ENCODE data around the gene ARHGEF1.

ARHGEF1 gene

DNA sequence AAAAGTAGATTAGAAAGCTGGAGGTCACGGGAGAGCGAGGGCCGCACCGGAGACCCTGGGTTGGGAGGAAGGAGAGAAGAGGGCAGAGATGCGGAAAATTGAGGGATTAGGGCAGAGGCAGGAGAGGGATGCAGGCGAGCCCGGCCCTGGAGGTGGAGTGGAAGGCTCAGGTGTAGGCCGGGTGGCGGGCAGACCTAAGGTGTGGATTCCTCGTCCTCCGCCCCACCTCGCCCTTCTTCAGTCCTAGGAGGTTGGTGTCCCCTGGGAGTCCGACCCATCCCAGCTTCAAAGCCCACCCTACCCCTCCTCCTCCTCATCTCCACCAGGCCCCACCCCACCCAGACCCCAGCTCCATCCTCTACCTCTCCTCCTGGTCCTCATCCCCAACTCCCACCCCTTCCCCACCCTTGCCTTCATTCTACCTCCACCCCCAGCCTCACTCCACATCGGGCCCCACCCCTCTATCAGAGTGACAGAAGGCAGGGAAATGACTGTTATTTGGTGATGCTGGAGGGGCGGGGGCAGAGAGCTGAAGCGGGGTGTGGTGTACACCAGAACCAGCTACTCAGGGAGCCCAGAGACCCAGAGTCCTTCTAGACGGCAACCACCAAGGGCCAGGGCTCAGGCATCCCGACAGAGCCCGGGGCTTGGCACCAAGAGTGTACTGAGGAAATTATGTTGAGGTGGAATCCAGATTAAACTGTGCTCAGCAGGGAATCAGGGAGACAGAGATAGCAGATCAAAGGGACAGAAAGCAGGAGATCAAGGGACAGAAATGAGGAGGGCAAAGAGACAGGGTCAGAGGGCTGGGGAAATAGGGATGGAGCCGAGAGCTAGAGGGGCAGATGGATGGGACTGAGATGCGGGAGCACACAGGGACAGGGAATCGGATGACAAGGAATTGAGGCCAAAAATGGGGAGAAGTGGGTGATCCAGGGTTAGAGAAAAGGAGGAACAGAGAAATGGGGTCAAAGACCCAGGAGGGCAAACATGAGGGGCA lies 38.9 kb downstream of the ARHGEF1 start:
- ChIA-PET CTCF (interaction anchor here (0.8 kb wide), 1 partner anchor 36 kb away, joined by 4 read pairs; no protein-coding TSS in a partner anchor), POLR2A (interaction anchor here (0.6 to 0.7 kb wide), 3 partner anchors 17 to 1351 kb away, joined by 3 to 4 read pairs (median 3); no protein-coding TSS in a partner anchor)
- Histone ChIP-seq H3K36me3 (ENCODE audit: control insufficient read depth in 2 of 2, insufficient read depth in 1 of 2, low read length in 2 of 2) (no peaks in the 10 kb centered on the region), H3K27ac (ENCODE audit: extremely low read depth, low read depth, low read length) (no peak overlapping the region), H3K4me1 (ENCODE audit: control insufficient read depth, insufficient read depth, low read length) (no peaks in the 10 kb centered on the region), H3K4me3 (ENCODE audit: low read depth, low read length) (no peak overlapping the region), H3K9me3 (ENCODE audit: control insufficient read depth, insufficient read depth, low read depth, low read length) (no peaks in the 10 kb centered on the region)
- peak; percentile 33; the same call in 1 of the 2 replicates for TF ChIP-seq ZNF366 (tag by site-specific recombination; conservative IDR thresholded peaks at IDR 0.05)
- TF ChIP-seq ZBTB10 (tag by site-specific recombination; IDR thresholded peaks at IDR 0.05), result no peak
- TF ChIP-seq ZNF302 (tag by site-specific recombination; IDR thresholded peaks at IDR 0.05; ENCODE audit: low read depth), result no peak
- peak; percentile 55 for TF ChIP-seq ZBTB17 (tag by site-specific recombination; IDR thresholded peaks at IDR 0.05)
- peak; percentile 74 for TF ChIP-seq KLF1 (tag by site-specific recombination; IDR thresholded peaks at IDR 0.05)
- TF ChIP-seq ZIC2 (tag by site-specific recombination; IDR thresholded peaks at IDR 0.05), result peak; percentile 48; the same call in 1 of the 2 replicates
- 0 out of 2 replicates have a peak, but pooled peaks have one; percentile 28 for TF ChIP-seq ZNF600 (tag by site-specific recombination; IDR thresholded peaks at IDR 0.05)
- TF ChIP-seq ZFHX2 (tag by site-specific recombination; conservative IDR thresholded peaks at IDR 0.05), result no peak
- TF ChIP-seq RBAK (tag by site-specific recombination; IDR thresholded peaks at IDR 0.05), result no peak
- no peak for TF ChIP-seq ZNF16 (tag by site-specific recombination; IDR thresholded peaks at IDR 0.05; ENCODE audit: low read depth)
- no peak for TF ChIP-seq YY1 (tag by site-specific recombination; IDR thresholded peaks at IDR 0.05)
- TF ChIP-seq, protein P1, sequence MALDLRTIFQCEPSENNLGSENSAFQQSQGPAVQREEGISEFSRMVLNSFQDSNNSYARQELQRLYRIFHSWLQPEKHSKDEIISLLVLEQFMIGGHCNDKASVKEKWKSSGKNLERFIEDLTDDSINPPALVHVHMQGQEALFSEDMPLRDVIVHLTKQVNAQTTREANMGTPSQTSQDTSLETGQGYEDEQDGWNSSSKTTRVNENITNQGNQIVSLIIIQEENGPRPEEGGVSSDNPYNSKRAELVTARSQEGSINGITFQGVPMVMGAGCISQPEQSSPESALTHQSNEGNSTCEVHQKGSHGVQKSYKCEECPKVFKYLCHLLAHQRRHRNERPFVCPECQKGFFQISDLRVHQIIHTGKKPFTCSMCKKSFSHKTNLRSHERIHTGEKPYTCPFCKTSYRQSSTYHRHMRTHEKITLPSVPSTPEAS (tag by site-specific recombination; IDR thresholded peaks at IDR 0.05), result no peak
- no peak for TF ChIP-seq ZNF175 (tag by site-specific recombination; IDR thresholded peaks at IDR 0.05)
- no peak for TF ChIP-seq ZNF701 (tag by site-specific recombination; IDR thresholded peaks at IDR 0.05)
- no peak for TF ChIP-seq ZNF26 (tag by site-specific recombination; IDR thresholded peaks at IDR 0.05)
- no peak for TF ChIP-seq ZNF274 (IDR thresholded peaks at IDR 0.05; ENCODE audit: low read length)
- TF ChIP-seq ZNF274 (tag by site-specific recombination; IDR thresholded peaks at IDR 0.05; ENCODE audit: borderline replicate concordance), result no peak
- TF ChIP-seq, protein P2, sequence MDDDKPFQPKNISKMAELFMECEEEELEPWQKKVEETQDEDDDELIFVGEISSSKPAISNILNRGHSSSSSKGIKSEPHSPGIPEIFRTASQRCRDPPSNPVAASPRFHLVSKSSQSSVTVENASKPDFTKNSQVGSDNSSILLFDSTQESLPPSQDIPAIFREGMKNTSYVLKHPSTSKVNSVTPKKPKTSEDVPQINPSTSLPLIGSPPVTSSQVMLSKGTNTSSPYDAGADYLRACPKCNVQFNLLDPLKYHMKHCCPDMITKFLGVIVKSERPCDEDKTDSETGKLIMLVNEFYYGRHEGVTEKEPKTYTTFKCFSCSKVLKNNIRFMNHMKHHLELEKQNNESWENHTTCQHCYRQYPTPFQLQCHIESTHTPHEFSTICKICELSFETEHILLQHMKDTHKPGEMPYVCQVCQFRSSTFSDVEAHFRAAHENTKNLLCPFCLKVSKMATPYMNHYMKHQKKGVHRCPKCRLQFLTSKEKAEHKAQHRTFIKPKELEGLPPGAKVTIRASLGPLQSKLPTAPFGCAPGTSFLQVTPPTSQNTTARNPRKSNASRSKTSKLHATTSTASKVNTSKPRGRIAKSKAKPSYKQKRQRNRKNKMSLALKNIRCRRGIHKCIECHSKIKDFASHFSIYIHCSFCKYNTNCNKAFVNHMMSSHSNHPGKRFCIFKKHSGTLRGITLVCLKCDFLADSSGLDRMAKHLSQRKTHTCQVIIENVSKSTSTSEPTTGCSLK (tag by site-specific recombination; IDR thresholded peaks at IDR 0.05), result no peak
- TF ChIP-seq ZNF629 (tag by site-specific recombination; IDR thresholded peaks at IDR 0.05), result no peak
- no peak for TF ChIP-seq REPIN1 (tag by site-specific recombination; IDR thresholded peaks at IDR 0.05; ENCODE audit: low read depth)
- no peak for TF ChIP-seq ZNF791 (tag by site-specific recombination; IDR thresholded peaks at IDR 0.05)
- no peak for TF ChIP-seq ZNF548 (tag by site-specific recombination; IDR thresholded peaks at IDR 0.05)
- TF ChIP-seq KLF9 (tag by site-specific recombination; IDR thresholded peaks at IDR 0.05; ENCODE audit: low read depth), result no peak
- TF ChIP-seq, protein P3, sequence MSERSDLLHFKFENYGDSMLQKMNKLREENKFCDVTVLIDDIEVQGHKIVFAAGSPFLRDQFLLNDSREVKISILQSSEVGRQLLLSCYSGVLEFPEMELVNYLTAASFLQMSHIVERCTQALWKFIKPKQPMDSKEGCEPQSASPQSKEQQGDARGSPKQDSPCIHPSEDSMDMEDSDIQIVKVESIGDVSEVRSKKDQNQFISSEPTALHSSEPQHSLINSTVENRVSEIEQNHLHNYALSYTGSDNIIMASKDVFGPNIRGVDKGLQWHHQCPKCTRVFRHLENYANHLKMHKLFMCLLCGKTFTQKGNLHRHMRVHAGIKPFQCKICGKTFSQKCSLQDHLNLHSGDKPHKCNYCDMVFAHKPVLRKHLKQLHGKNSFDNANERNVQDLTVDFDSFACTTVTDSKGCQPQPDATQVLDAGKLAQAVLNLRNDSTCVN (tag by site-specific recombination; optimal IDR thresholded peaks at IDR 0.05), result no peak
- TF ChIP-seq SALL2 (tag by site-specific recombination; IDR thresholded peaks at IDR 0.05; ENCODE audit: borderline replicate concordance), result no peak
